NT2/D1 (cell line): ENCODE results near the gene CDH12.

Experiments used
- DNase-seq: peaks from one replicate; pipeline ENCODE4 v3.0.0-alpha.2; 2011; ENCODE audit warnings: low read depth, low spot score
- H3K27me3 ChIP-seq: 2 replicates; pipeline ENCODE4 v1.6.0; 2011; ENCODE audit warnings: mild to moderate bottlenecking; ENCODE audit not compliant: insufficient read length, insufficient read depth
- H3K36me3 ChIP-seq: 2 replicates; pipeline ENCODE4 v1.6.1; 2011; ENCODE audit warnings: mild to moderate bottlenecking, low read length, mixed read lengths; ENCODE audit not compliant: insufficient read depth, insufficient read length
- H3K4me1 ChIP-seq: 2 replicates; pipeline ENCODE4 v1.5.1; 2011; ENCODE audit not compliant: insufficient read depth, insufficient read length
- H3K4me3 ChIP-seq: 2 replicates; pipeline ENCODE4 v1.5.1; 2011; ENCODE audit warnings: low read depth; ENCODE audit not compliant: insufficient read length
- H3K9ac ChIP-seq: 2 replicates; pipeline ENCODE4 v1.6.0; 2011; ENCODE audit warnings: low read depth; ENCODE audit not compliant: insufficient read length
- H3K9me3 ChIP-seq: 2 replicates; pipeline ENCODE4 v1.5.1; 2011; ENCODE audit warnings: mild to moderate bottlenecking, low read length; ENCODE audit not compliant: insufficient read depth
- SUZ12 ChIP-seq: IDR thresholded peaks from 2 replicates; pipeline ENCODE4 v1.6.1; 2011; ENCODE audit not compliant: insufficient read length, insufficient read depth; ENCODE audit errors: extremely low read depth
- YY1 ChIP-seq: IDR thresholded peaks from 2 replicates; pipeline ENCODE4 v1.6.1; 2011; ENCODE audit not compliant: insufficient read length, insufficient read depth
- ZNF274 ChIP-seq: IDR thresholded peaks from 2 replicates; pipeline ENCODE4 v1.6.1; 2011; ENCODE audit warnings: mild to moderate bottlenecking, low read depth, low read length

Gene CDH12

GRCh38 chr5:21802100-21802499 is 1051.0 kb downstream of the CDH12 start:
- TF ChIP-seq ZNF274 (no peak), YY1 (no peak), SUZ12 (no peak)
- H3K9ac ChIP-seq = no peak overlapping the region
- DNase-seq = no peak
- H3K36me3 ChIP-seq = no peaks in the 10 kb centered on the region
- no peaks in the 10 kb centered on the region for H3K9me3 ChIP-seq
- H3K4me3 ChIP-seq = no peak overlapping the region
- H3K27me3 ChIP-seq = no peaks in the 10 kb centered on the region
- no peaks in the 10 kb centered on the region for H3K4me1 ChIP-seq

- no peak for DNase-seq
- no peak for TF ChIP-seq SUZ12
- TF ChIP-seq YY1 = no peak
- TF ChIP-seq ZNF274 = no peak
- Histone ChIP-seq H3K9ac (no peak overlapping the region), H3K9me3 (no peaks in the 10 kb centered on the region), H3K4me3 (no peak overlapping the region), H3K27me3 (no peaks in the 10 kb centered on the region), H3K36me3 (no peaks in the 10 kb centered on the region), H3K4me1 (no peaks in the 10 kb centered on the region)
These were observed 1060.4 kb downstream of the CDH12 start for GRCh38 chr5:21792748-21793147.

GRCh38 chr5:21791304-21791703 is 1061.8 kb downstream of the CDH12 start:
- no peaks in the 10 kb centered on the region for H3K9me3 ChIP-seq

GRCh38 chr5:21784487-21784886 is 1068.7 kb downstream of the CDH12 start:
- Histone ChIP-seq H3K9ac (no peak overlapping the region), H3K4me3 (no peak overlapping the region), H3K27me3 (no peaks in the 10 kb centered on the region), H3K36me3 (no peaks in the 10 kb centered on the region), H3K9me3 (no peaks in the 10 kb centered on the region), H3K4me1 (no peaks in the 10 kb centered on the region)
- TF ChIP-seq SUZ12 (no peak), ZNF274 (no peak), YY1 (no peak)
- DNase-seq = no peak

More at GRCh38 chr5:21791304-21791703, 1061.8 kb downstream of the CDH12 start:
- TF ChIP-seq SUZ12 (no peak), YY1 (no peak), ZNF274 (no peak)
- Histone ChIP-seq H3K36me3 (no peaks in the 10 kb centered on the region), H3K4me1 (no peaks in the 10 kb centered on the region), H3K4me3 (no peak overlapping the region), H3K9ac (no peak overlapping the region), H3K27me3 (no peaks in the 10 kb centered on the region)
- no peak for DNase-seq

GRCh38 chr5:21783074-21783679 is 1070.0 kb downstream of the CDH12 start:
- Histone ChIP-seq H3K27me3 (no peaks in the 10 kb centered on the region), H3K36me3 (no peaks in the 10 kb centered on the region), H3K9ac (no peak overlapping the region), H3K4me1 (no peaks in the 10 kb centered on the region), H3K4me3 (no peak overlapping the region), H3K9me3 (no peaks in the 10 kb centered on the region)
- no peak for DNase-seq
- TF ChIP-seq YY1 (no peak), SUZ12 (no peak), ZNF274 (no peak)

- Histone ChIP-seq H3K27me3 (no peaks in the 10 kb centered on the region), H3K4me3 (no peak overlapping the region), H3K36me3 (no peaks in the 10 kb centered on the region), H3K9ac (no peak overlapping the region), H3K9me3 (no peaks in the 10 kb centered on the region), H3K4me1 (no peaks in the 10 kb centered on the region)
- DNase-seq = no peak
- no peak for TF ChIP-seq ZNF274
- no peak for TF ChIP-seq YY1
- TF ChIP-seq SUZ12 = no peak
These were observed 1076.7 kb downstream of the CDH12 start for GRCh38 chr5:21776466-21776865.

GRCh38 chr5:21774801-21775200 is 1078.3 kb downstream of the CDH12 start:
- H3K27me3 ChIP-seq = no peaks in the 10 kb centered on the region
- H3K9ac ChIP-seq = no peak overlapping the region
- H3K9me3 ChIP-seq = no peaks in the 10 kb centered on the region
- no peak for TF ChIP-seq SUZ12
- TF ChIP-seq YY1 = no peak
- TF ChIP-seq ZNF274 = no peak
- peak; percentile 1 for DNase-seq
- H3K4me1 ChIP-seq = no peaks in the 10 kb centered on the region
- H3K36me3 ChIP-seq = no peaks in the 10 kb centered on the region
- no peak overlapping the region for H3K4me3 ChIP-seq
